Activated CD4-positive, alpha-beta T cell treated with anti-CD3 and anti-CD28 coated beads, Interleukin-2, amount 50 U/mL, for 4 hours (primary cell): ENCODE data around the gene MYOD1.

Experiments used
- DNase-seq, 2 experiments: peaks; one replicate each; pipeline ENCODE4 v3.0.0-alpha.2; 2020

The MYOD1 gene

GRCh38 chr11:17703951-17704350 is 15.4 kb upstream of the MYOD1 start:
- no peak for DNase-seq

- no peak for DNase-seq
Measured at GRCh38 chr11:17707830-17708229, 11.5 kb upstream of the MYOD1 start.

GRCh38 chr11:17711836-17712235 is 7.5 kb upstream of the MYOD1 start:
- DNase-seq, result no peak

GRCh38 chr11:17713851-17714250 is 5.5 kb upstream of the MYOD1 start:
- DNase-seq, result no peak

GRCh38 chr11:17714356-17714854 is 5.0 kb upstream of the MYOD1 start:
- DNase-seq, result no peak

- no peak for DNase-seq
Measured at GRCh38 chr11:17714870-17715269, 4.5 kb upstream of the MYOD1 start.

- no peak for DNase-seq
Measured at GRCh38 chr11:17716807-17717206, 2.6 kb upstream of the MYOD1 start.

GRCh38 chr11:17718015-17718414 is 1.4 kb upstream of the MYOD1 start:
- no peak for DNase-seq

GRCh38 chr11:17718510-17718962 is 835 bp upstream of the MYOD1 start:
- DNase-seq, result no peak

GRCh38 chr11:17719938-17720795 is 796 bp downstream of the MYOD1 start:
- no peak for DNase-seq

- DNase-seq, result no peak
Measured at GRCh38 chr11:17720796-17721171, 1.4 kb downstream of the MYOD1 start.

- DNase-seq, result no peak
Measured at GRCh38 chr11:17721242-17721999, 2.0 kb downstream of the MYOD1 start.

GRCh38 chr11:17722000-17722643 is 2.8 kb downstream of the MYOD1 start:
- no peak for DNase-seq

GRCh38 chr11:17724020-17724908 is 4.9 kb downstream of the MYOD1 start:
- DNase-seq, result no peak

- DNase-seq, result no peak
Measured at GRCh38 chr11:17725174-17725573, 5.8 kb downstream of the MYOD1 start.

- no peak for DNase-seq
Measured at GRCh38 chr11:17730137-17730536, 10.8 kb downstream of the MYOD1 start.

GRCh38 chr11:17730608-17731462 is 11.5 kb downstream of the MYOD1 start:
- peak; percentile 27 to 33 for DNase-seq

- DNase-seq, result no peak
Measured at GRCh38 chr11:17733261-17733660, 13.9 kb downstream of the MYOD1 start.

GRCh38 chr11:17734418-17734911 is 15.1 kb downstream of the MYOD1 start, which contains the start of gene KCNC1:
KCNC1 (plus strand) TSS chr11:17734781; CDS start chr11:17736003, 1,222 bp downstream.
- DNase-seq, result no peak

- DNase-seq, result no peak
Measured at GRCh38 chr11:17734986-17735817, 15.8 kb downstream of the MYOD1 start.
